ENCODE measurements around the gene TFRC.
"Not testable (repeated sequence)": the region's sequence is repeated elsewhere in the genome, so short reads cannot be mapped to it uniquely, and the experiment has no call there.

TFRC gene

DNA sequence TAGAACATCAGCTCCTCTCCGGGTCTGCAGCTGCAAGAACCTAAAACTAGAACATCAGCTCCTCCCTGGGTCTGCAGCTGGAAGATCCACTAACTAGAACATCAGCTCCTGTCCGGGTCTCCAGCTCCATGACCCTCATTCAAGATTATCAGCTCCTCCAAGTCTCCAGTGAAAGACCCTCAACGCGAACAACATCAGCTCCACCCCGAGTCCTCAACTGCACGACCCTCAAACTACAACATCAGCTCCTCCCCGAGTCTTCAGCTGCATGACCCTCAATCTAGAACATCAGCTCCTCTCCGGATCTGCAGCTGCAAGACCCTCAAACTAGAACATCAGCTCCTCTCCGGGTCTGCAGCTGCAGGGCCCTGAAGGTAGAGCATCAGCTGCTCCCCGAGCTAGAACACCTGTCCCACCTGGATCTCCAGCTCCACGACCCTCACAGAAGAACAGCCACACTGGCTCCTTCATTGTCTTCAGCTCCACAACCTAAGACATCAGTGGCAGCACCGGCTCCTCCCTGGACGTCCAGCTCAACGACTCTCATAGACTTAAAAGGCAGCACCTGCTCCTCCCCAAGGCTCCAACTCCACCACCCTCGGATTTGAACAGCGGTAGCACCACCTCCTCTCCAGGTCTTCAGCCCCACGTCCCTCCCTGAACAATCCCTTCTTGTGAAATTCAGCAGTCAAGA, 77.4 kb downstream of the TFRC start:
- DNase-seq (ENCODE audit: low read depth) = not testable (repeated sequence)

DNA sequence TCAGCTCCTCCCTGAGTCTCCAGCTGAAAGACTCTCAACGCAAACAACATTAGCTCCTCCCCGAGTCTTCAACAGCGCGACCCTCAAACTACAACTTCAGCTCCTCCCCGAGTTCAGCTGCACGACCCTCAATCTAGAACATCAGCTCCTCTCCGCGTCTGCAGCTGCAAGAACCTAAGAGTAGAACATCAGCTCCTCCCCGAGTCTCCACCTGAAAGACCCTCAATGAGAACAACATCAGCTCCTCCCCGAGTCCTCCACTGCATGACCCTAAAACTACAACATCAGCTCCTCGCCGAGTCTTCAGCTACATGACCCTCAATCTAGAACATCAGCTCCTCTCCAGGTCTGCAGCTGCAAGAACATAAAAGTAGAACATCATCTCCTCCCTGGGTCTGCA, 78.3 kb downstream of the TFRC start:
- no peak for DNase-seq (ENCODE audit: low read depth)

DNA sequence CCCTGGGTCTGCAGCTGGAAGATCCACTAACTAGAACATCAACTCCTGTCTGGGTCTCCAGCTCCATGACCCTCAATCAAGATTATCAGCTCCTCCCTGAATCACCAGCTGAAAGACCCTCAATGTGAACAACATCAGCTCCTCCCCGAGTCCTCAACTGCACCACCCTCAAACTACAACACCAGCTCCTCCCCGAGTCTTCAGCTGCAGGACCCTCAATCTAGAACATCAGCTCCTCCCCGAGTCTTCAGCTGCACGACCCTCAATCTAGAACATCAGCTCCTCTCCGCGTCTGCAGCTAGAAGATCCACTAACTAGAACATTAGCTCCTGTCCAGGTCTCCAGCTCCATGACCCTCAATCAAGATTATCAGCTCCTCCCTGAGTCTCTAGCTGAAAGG, 79.2 kb downstream of the TFRC start:
- not testable (repeated sequence) for DNase-seq (ENCODE audit: low read depth)

DNA sequence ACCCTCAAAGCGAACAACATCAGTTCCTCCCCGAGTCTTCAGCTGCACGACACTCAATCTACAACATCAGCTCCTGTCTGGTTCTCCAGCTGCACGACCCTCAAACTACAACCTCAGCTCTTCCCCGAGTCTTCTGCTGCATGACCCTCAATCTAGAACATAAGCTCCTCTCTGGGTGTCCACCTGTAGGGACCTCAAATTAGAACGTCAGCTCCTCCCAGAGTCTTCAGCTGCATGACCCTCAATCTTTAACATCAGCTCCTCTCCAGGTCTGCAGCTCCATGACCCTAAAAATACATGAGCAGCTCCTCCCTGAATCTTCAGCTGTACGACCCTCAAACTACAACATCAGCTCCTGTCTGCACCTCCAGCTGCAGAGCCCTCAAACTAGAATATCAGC, 80.7 kb downstream of the TFRC start:
- DNase-seq (ENCODE audit: low read depth) = not testable (repeated sequence)

DNA sequence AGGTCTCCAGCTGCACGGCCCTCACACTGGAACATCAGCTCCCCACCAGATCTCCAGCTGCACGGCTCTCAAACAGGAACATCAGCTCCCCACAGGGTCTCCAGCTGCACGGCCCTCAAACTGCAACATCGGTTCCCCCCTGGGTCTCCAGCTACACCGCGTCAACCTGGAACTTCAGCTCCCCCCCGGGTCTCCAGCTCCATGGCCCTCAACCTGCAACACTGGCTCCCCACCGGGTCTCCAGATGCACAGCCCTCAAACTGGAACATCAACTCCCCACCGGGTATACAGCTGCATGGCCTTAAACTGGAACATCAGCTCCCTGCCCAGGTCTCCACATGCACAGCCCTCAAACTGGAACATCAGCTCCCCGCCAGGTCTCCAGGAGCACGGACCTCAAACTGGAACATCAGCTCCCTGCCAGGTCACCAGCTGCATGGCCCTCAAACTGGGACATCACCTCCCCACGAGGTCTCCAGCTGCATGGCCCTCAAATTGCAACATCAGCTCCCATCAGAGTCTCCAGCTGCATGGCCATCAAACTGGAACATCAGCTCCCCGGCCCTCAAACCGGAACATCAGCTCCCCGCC, 81.4 kb downstream of the TFRC start:
- not testable (repeated sequence) for DNase-seq (ENCODE audit: low read depth)

DNA sequence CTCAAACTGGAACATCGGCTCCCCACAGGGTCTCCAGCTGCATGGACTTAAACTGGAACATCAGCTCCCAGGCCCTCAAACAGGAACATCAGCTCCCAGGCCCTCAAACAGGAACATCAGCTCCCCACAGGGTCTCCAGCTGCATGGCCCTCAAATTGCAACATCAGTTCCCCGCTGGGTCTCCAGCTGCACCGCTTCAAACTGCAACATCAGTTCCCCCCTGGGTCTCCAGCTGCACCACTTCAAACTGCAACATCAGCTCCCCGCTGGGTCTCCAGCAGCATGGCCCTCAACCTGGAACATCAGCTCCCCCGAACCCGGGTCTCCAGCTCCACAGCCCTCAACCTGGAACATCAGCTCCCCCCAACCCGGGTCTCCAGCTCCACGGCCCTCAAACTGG, 82.0 kb downstream of the TFRC start:
- no peak for DNase-seq (ENCODE audit: low read depth)

All from activated T-cell treated with anti-CD3 and anti-CD28 coated beads for 1 hour (primary cell).